Glomerular visceral epithelial cell (primary cell): ENCODE measurements around the gene CPED1.
"Not testable (repeated sequence)": the region's sequence is repeated elsewhere in the genome, so short reads cannot be mapped to it uniquely, and the experiment has no call there.

Experiments
- DNase-seq: peaks from one replicate; pipeline ENCODE4 v3.0.0-alpha.2; 2016; ENCODE audit errors: extremely low spot score

Gene CPED1

GRCh38 chr7:121085922-121086321, 97.4 kb downstream of the CPED1 start:
- DNase-seq = no peak

- DNase-seq = no peak
These were observed 100.4 kb downstream of the CPED1 start for GRCh38 chr7:121088870-121089269.

GRCh38 chr7:121094829-121095228, 106.3 kb downstream of the CPED1 start:
- DNase-seq = no peak

- no peak for DNase-seq
These were observed 109.1 kb downstream of the CPED1 start for GRCh38 chr7:121097577-121097976.

GRCh38 chr7:121099572-121099971, 111.1 kb downstream of the CPED1 start:
- DNase-seq = no peak

- no peak for DNase-seq
These were observed 112.6 kb downstream of the CPED1 start for GRCh38 chr7:121101083-121101482.

- no peak for DNase-seq
These were observed 113.1 kb downstream of the CPED1 start for GRCh38 chr7:121101621-121102020.

GRCh38 chr7:121102619-121103018, 114.1 kb downstream of the CPED1 start:
- no peak for DNase-seq

- DNase-seq = no peak
These were observed 114.6 kb downstream of the CPED1 start for GRCh38 chr7:121103086-121103485.

GRCh38 chr7:121103579-121103978, 115.1 kb downstream of the CPED1 start:
- DNase-seq = no peak

GRCh38 chr7:121105262-121105661, 116.8 kb downstream of the CPED1 start:
- DNase-seq = no peak

GRCh38 chr7:121107923-121108498, 119.5 kb downstream of the CPED1 start:
- peak; percentile 67 for DNase-seq

GRCh38 chr7:121109145-121109544, 120.6 kb downstream of the CPED1 start:
- DNase-seq = no peak

- no peak for DNase-seq
These were observed 124.8 kb downstream of the CPED1 start for GRCh38 chr7:121113288-121113687.

GRCh38 chr7:121116396-121116795, 127.9 kb downstream of the CPED1 start:
- DNase-seq = no peak

GRCh38 chr7:121119047-121119446, 130.5 kb downstream of the CPED1 start:
- no peak for DNase-seq

GRCh38 chr7:121123032-121123431, 134.5 kb downstream of the CPED1 start:
- DNase-seq = no peak

GRCh38 chr7:121125454-121125853, 136.9 kb downstream of the CPED1 start:
- DNase-seq = not testable (repeated sequence)

GRCh38 chr7:121126201-121126600, 137.7 kb downstream of the CPED1 start:
- DNase-seq = no peak

GRCh38 chr7:121126801-121127534, 138.5 kb downstream of the CPED1 start:
- DNase-seq = peak; percentile 17

GRCh38 chr7:121132940-121133339, 144.4 kb downstream of the CPED1 start:
- DNase-seq = no peak

- no peak for DNase-seq
These were observed 144.9 kb downstream of the CPED1 start for GRCh38 chr7:121133444-121133843.

- DNase-seq = no peak
These were observed 149.1 kb downstream of the CPED1 start for GRCh38 chr7:121137580-121137979.
